ENCODE measurements around the gene ZNF600.
"Not testable (repeated sequence)": the region's sequence is repeated elsewhere in the genome, so short reads cannot be mapped to it uniquely, and the experiment has no call there.

ZNF600 gene

DNA sequence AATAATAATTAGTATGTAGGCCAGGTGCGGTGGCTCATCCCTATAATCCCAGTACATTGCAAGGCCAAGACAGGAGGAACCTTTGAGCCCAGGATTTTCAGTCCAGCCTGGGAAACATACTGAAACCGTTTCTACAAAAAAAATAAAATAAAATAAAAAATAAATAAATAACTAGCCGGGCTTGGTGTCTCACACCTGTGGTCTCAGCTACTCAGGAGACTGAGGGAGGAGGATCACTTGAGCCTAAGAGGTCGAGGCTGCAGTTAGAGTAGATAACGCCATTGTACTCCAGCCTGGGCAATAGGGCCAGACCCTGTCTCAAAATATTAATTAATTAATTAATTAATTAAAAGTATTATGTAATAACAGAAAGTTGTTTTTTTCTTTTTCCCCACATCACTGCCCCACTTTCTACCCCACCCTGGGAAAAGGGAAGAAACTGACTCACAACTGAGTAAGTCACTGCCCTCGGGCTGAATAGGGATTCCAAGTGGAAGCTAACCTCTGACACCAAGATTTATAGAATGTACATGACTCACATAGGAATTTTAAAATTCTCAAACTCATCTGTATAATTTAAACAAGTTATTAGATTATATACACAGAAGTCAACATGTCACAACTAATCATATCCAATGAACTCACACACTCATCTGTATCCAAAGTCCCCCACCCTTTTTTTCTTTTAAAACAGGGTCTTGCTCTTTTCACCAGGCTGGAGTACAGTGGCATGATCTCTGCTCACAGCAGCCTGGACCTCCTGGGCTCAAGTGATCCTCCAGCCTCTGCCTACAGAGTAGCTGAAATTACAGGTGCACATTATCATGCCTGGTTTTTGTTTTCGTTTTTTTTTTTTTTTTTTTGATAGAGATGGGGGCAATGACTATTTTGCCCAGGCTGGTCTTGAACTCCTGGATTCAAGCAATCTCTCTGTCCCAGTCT is 64.3 kb downstream of the ZNF600 start:
- H2AK5ac ChIP-seq (ENCODE audit: low read length), result no peak overlapping the region
- no peak overlapping the region for H2BK15ac ChIP-seq (replicated peaks; ENCODE audit: low read depth)
- no peak overlapping the region for H4K5ac ChIP-seq (ENCODE audit: low read length)
- H3K27me3 ChIP-seq (ENCODE audit: insufficient read depth, low read length, poor library complexity), result no peaks in the 10 kb centered on the region
- no peak overlapping the region for H3K27ac ChIP-seq (ENCODE audit: low read depth, low read length)
- H3K4me2 ChIP-seq (ENCODE audit: low read length), result no peak overlapping the region
- no peak overlapping the region for H3K9ac ChIP-seq (ENCODE audit: low read length)
- H3K4ac ChIP-seq (ENCODE audit: low read depth, low read length), result no peak overlapping the region
- no peak overlapping the region for H3K56ac ChIP-seq (ENCODE audit: low read length)
- no peak for DNase-seq
- no peak overlapping the region for H3K4me3 ChIP-seq (ENCODE audit: low read length)
- H3K36me3 ChIP-seq (ENCODE audit: control insufficient read depth, insufficient read depth, low read length), result no peaks in the 10 kb centered on the region
- no peak overlapping the region for H2BK120ac ChIP-seq (ENCODE audit: low read depth, low read length)
- no peaks in the 10 kb centered on the region for H3K79me1 ChIP-seq (ENCODE audit: low read length)
- no CpG with 5 or more reads among the region's 7 CpGs for WGBS (ENCODE audit: extremely low coverage, insufficient coverage, low lambda C conversion rate)
- H3K79me2 ChIP-seq (ENCODE audit: control insufficient read depth, insufficient read depth, low read length), result no peaks in the 10 kb centered on the region
- no peak overlapping the region for H3K23ac ChIP-seq (ENCODE audit: low read length)
- no peak overlapping the region for H3K18ac ChIP-seq (ENCODE audit: low read length)
- peaks cover 5% of the 10 kb centered on the region for H3K4me1 ChIP-seq (ENCODE audit: control insufficient read depth, low read depth, low read length)
- H4K8ac ChIP-seq (ENCODE audit: low read depth, low read length), result no peak overlapping the region
- no peak overlapping the region for H2BK5ac ChIP-seq (ENCODE audit: low read length)

DNA sequence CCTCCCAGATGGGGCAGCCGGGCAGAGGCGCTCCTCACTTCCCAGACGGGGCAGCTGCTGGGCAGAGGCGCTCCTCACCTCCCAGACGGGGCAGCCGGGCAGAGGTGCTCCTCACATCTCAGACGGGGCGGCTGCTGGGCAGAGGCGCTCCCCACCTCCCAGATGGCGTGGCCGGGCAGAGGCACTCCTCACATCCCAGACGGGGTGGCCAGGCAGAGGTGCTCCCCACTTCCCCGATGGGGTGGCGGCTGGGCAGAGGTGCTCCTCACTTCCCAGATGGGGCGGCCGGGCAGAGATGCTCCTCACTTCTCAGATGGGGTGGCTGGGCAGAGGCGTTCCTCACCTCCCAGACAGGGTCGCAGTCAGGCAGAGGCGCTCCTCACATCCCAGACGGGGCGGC is 66.0 kb downstream of the ZNF600 start:
- H2BK5ac ChIP-seq (ENCODE audit: low read length); H3K79me2 ChIP-seq (ENCODE audit: control insufficient read depth, insufficient read depth, low read length); H2AK5ac ChIP-seq (ENCODE audit: low read length); H3K23ac ChIP-seq (ENCODE audit: low read length); H3K18ac ChIP-seq (ENCODE audit: low read length); DNase-seq; H3K9ac ChIP-seq (ENCODE audit: low read length); H3K79me1 ChIP-seq (ENCODE audit: low read length); H3K27me3 ChIP-seq (ENCODE audit: insufficient read depth, low read length, poor library complexity); H2BK120ac ChIP-seq (ENCODE audit: low read depth, low read length); H3K4me3 ChIP-seq (ENCODE audit: low read length); H4K8ac ChIP-seq (ENCODE audit: low read depth, low read length); H3K36me3 ChIP-seq (ENCODE audit: control insufficient read depth, insufficient read depth, low read length); H3K4me2 ChIP-seq (ENCODE audit: low read length); H3K27ac ChIP-seq (ENCODE audit: low read depth, low read length); H2BK15ac ChIP-seq (replicated peaks; ENCODE audit: low read depth); H3K4me1 ChIP-seq (ENCODE audit: control insufficient read depth, low read depth, low read length); H3K4ac ChIP-seq (ENCODE audit: low read depth, low read length); H3K56ac ChIP-seq (ENCODE audit: low read length); H4K5ac ChIP-seq (ENCODE audit: low read length): not testable (repeated sequence)
- no CpG with 5 or more reads among the region's 21 CpGs for WGBS (ENCODE audit: extremely low coverage, insufficient coverage, low lambda C conversion rate)

DNA sequence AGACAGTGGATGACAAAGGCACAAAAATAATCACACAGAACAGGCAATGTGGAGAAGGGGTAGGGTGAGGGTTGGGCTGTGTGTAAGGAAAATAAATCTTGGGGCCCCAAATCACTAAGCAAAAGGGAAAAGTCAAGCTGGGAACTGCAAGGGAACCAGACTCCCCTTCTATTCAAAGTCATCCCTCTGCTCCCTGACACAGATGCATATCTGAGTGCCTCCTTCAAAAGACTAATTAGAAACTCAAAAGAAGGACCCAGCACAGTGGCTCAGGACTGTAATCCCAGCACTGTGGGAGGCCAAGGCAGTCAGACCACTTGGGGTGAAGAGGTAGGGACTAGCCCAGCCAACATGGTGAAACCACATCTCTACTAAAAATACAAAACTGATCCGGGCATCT is 70.1 kb downstream of the ZNF600 start:
- no peak overlapping the region for H4K8ac ChIP-seq (ENCODE audit: low read depth, low read length)
- no peak overlapping the region for H2BK5ac ChIP-seq (ENCODE audit: low read length)
- H2AK5ac ChIP-seq (ENCODE audit: low read length), result no peak overlapping the region
- H2BK15ac ChIP-seq (replicated peaks; ENCODE audit: low read depth), result no peak overlapping the region
- H3K56ac ChIP-seq (ENCODE audit: low read length), result peak overlapping the region; percentile 44
- no peaks in the 10 kb centered on the region for H3K27me3 ChIP-seq (ENCODE audit: insufficient read depth, low read length, poor library complexity)
- H3K4me3 ChIP-seq (ENCODE audit: low read length), result no peak overlapping the region
- no peaks in the 10 kb centered on the region for H3K36me3 ChIP-seq (ENCODE audit: control insufficient read depth, insufficient read depth, low read length)
- no peak overlapping the region for H3K27ac ChIP-seq (ENCODE audit: low read depth, low read length)
- no peak overlapping the region for H3K4ac ChIP-seq (ENCODE audit: low read depth, low read length)
- no CpG with 5 or more reads among the region's 1 CpG for WGBS (ENCODE audit: extremely low coverage, insufficient coverage, low lambda C conversion rate)
- H3K9ac ChIP-seq (ENCODE audit: low read length), result no peak overlapping the region
- no peaks in the 10 kb centered on the region for H3K4me1 ChIP-seq (ENCODE audit: control insufficient read depth, low read depth, low read length)
- no peaks in the 10 kb centered on the region for H3K79me1 ChIP-seq (ENCODE audit: low read length)
- no peak overlapping the region for H3K18ac ChIP-seq (ENCODE audit: low read length)
- H4K5ac ChIP-seq (ENCODE audit: low read length), result no peak overlapping the region
- H3K23ac ChIP-seq (ENCODE audit: low read length), result no peak overlapping the region
- H3K79me2 ChIP-seq (ENCODE audit: control insufficient read depth, insufficient read depth, low read length), result no peaks in the 10 kb centered on the region
- DNase-seq, result peak; percentile 66
- no peak overlapping the region for H3K4me2 ChIP-seq (ENCODE audit: low read length)
- no peak overlapping the region for H2BK120ac ChIP-seq (ENCODE audit: low read depth, low read length)

DNA sequence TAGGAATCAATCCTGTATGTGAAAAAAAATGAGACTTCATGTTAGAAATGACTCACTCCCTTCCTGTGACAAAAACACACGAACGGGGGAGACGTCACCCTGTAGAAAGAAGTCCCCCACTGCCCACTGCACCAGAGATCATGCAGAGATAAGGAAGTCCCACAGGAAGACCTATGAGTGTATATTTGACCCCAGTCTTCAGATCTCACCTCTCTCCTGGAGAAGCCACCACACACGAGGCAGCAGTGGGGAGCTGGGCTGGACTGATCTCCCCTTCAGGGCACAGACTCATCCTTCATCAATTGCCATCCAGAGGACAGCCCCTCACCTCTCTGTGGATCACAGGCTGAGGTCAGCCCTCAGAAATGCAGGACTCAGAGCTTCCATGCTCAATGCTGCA is 70.7 kb downstream of the ZNF600 start:
- not testable (repeated sequence) for H2BK5ac ChIP-seq (ENCODE audit: low read length); H3K4me3 ChIP-seq (ENCODE audit: low read length); H4K8ac ChIP-seq (ENCODE audit: low read depth, low read length); H3K56ac ChIP-seq (ENCODE audit: low read length); H3K18ac ChIP-seq (ENCODE audit: low read length); H3K79me2 ChIP-seq (ENCODE audit: control insufficient read depth, insufficient read depth, low read length); H3K4me1 ChIP-seq (ENCODE audit: control insufficient read depth, low read depth, low read length); H2AK5ac ChIP-seq (ENCODE audit: low read length); H4K5ac ChIP-seq (ENCODE audit: low read length); H2BK120ac ChIP-seq (ENCODE audit: low read depth, low read length); H3K27ac ChIP-seq (ENCODE audit: low read depth, low read length); H3K9ac ChIP-seq (ENCODE audit: low read length); H3K79me1 ChIP-seq (ENCODE audit: low read length); H3K23ac ChIP-seq (ENCODE audit: low read length); H2BK15ac ChIP-seq (replicated peaks; ENCODE audit: low read depth); H3K4me2 ChIP-seq (ENCODE audit: low read length); H3K4ac ChIP-seq (ENCODE audit: low read depth, low read length); H3K36me3 ChIP-seq (ENCODE audit: control insufficient read depth, insufficient read depth, low read length); H3K27me3 ChIP-seq (ENCODE audit: insufficient read depth, low read length, poor library complexity)
- no CpG with 5 or more reads among the region's 4 CpGs for WGBS (ENCODE audit: extremely low coverage, insufficient coverage, low lambda C conversion rate)
- DNase-seq, result peak; percentile 85

DNA sequence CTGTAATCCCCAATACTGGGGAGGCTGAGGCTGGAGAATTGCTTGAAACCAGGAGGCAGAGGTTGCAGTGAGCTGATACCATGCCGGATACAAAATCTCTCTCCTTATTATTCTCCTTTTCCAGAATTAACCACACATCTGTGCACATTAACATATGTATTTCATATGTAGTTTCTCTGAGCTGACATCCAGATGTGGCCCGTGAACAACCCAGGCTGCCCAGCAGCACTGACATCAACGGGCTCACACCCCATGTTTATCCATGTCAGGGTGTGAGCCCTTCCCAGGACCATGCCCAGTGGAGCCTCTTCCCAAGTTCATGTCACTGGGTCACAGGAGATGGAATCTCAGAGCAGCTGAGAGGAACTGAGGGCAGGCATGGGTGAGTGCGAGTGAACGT is 71.3 kb downstream of the ZNF600 start:
- not testable (repeated sequence) for H2BK120ac ChIP-seq (ENCODE audit: low read depth, low read length); H3K4me1 ChIP-seq (ENCODE audit: control insufficient read depth, low read depth, low read length); H3K79me2 ChIP-seq (ENCODE audit: control insufficient read depth, insufficient read depth, low read length); H3K9ac ChIP-seq (ENCODE audit: low read length); H3K4me3 ChIP-seq (ENCODE audit: low read length); H3K23ac ChIP-seq (ENCODE audit: low read length); H3K56ac ChIP-seq (ENCODE audit: low read length); H3K36me3 ChIP-seq (ENCODE audit: control insufficient read depth, insufficient read depth, low read length); H3K18ac ChIP-seq (ENCODE audit: low read length); H4K8ac ChIP-seq (ENCODE audit: low read depth, low read length); H2AK5ac ChIP-seq (ENCODE audit: low read length); H3K4ac ChIP-seq (ENCODE audit: low read depth, low read length); H3K79me1 ChIP-seq (ENCODE audit: low read length); H3K27ac ChIP-seq (ENCODE audit: low read depth, low read length); H2BK15ac ChIP-seq (replicated peaks; ENCODE audit: low read depth); H3K4me2 ChIP-seq (ENCODE audit: low read length); DNase-seq; H3K27me3 ChIP-seq (ENCODE audit: insufficient read depth, low read length, poor library complexity); H4K5ac ChIP-seq (ENCODE audit: low read length); H2BK5ac ChIP-seq (ENCODE audit: low read length)
- WGBS (ENCODE audit: extremely low coverage, insufficient coverage, low lambda C conversion rate), result no CpG with 5 or more reads among the region's 5 CpGs
